ENCODE results near the gene ABCB9. TPM values are rescaled to one million over a fixed set of nuclear protein-coding genes. Genes with fewer than 3 reads are reported as not detected.
"Not testable (repeated sequence)": the region's sequence is repeated elsewhere in the genome, so short reads cannot be mapped to it uniquely, and the experiment has no call there.

ABCB9 gene
- total RNA-seq, 4 donors from 2014 or later, result 4.9 to 6.8 (median 5.3) TPM

DNA sequence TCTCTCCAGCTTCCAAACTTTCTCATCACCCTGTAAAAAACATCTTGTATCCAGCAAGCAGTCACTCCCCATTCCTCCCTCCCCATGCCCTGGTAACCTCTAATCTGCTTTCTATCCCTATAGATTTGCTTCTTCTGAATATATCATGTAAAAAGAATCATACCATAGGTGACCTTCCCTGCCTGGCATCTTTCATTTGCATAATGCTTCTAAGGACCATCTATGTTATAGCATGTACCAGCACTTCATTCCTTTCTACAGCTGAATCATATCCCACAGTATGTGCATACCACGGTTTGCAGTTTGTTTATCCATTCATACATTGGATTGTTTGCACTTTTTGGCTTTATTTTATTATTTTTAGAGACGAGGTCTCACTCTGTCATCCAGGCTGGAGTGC, 47.4 kb downstream of the ABCB9 start:
- Histone ChIP-seq H3K27me3 (no peaks in the 10 kb centered on the region), H3K4me3 (replicated peaks in 1 of 3) (no peak overlapping the region), H3K9me3 (no peaks in the 10 kb centered on the region), H3K36me3 (no peaks in the 10 kb centered on the region), H3K27ac (no peak overlapping the region), H3K4me1 (peaks cover 10 to 11% of the 10 kb centered on the region in 2 donors)
- no peak for DNase-seq
- WGBS, 2 donors, result 58 to 73% methylated on average over 2 of the region's 2 CpGs
- TF ChIP-seq CTCF (IDR thresholded peaks at IDR 0.05) (no peak), POLR2A (IDR thresholded peaks at IDR 0.05) (no peak)
- intact Hi-C loops (cut with DNase I), result no loop called here

- 24 to 32% methylated on average over 9 of the region's 9 CpGs for WGBS, 2 donors
Measured at GRCh38 chr12:122917507-122918121, 48.6 kb downstream of the ABCB9 start.

DNA sequence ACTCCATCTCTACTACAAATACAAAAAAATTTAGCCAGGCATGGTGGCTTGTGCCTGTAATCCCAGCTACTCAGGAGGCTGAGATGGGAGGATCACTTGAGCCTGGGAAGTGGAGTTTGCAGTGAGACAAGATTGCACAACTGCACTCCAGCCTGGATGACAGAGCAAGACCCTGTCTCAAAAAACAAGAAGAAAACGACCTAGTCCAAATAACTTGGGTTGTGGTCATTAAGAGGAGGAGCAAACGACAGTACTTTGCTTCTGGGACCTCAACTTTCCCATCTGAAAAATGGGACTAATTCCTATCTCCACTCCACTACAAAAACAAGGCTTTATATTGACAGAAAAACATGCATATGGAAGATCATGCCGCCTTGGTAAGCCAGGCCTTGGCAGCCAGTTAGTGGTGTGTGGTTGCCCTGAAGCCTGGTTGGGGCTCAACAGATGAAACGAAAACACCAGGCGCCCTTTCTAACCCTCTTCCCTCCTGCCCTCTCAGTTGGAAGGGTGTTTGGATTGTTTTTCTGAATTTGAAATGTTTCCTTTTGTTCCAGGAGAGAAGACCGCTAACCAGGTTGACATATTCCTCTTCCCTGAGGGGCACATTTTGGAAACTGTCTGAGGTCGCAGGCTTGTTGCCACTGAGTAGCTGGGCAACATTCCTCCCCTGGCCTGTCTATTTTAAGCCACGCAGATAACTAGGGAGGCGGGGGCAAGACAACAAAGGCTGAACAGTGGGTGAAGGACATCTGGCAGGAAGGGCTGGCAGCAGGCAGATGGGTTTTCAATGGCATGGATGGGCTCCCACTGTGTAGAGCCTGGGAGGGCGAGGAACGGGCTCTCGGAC, 56.6 kb downstream of the ABCB9 start:
- no peaks in the 10 kb centered on the region for H3K27me3 ChIP-seq
- H3K27ac ChIP-seq, result no peak overlapping the region
- WGBS, 2 donors, result 59 to 63% methylated on average over 12 of the region's 12 CpGs
- H3K4me3 ChIP-seq (replicated peaks in 1 of 3), result no peak overlapping the region
- TF ChIP-seq POLR2A (IDR thresholded peaks at IDR 0.05) (no peak), CTCF (IDR thresholded peaks at IDR 0.05) (no peak)
- no peaks in the 10 kb centered on the region for H3K36me3 ChIP-seq
- DNase-seq, result peak; percentile 7 to 27
- intact Hi-C loops (cut with DNase I), result no loop called here
- H3K4me1 ChIP-seq, result peaks cover 0 to 3% of the 10 kb centered on the region in 2 donors
- H3K9me3 ChIP-seq, result no peaks in the 10 kb centered on the region

More at GRCh38 chr12:122917507-122918121, 48.6 kb downstream of the ABCB9 start:
- Histone ChIP-seq H3K27me3 (no peaks in the 10 kb centered on the region), H3K9me3 (no peaks in the 10 kb centered on the region), H3K4me1 (peaks cover 10 to 11% of the 10 kb centered on the region in 2 donors), H3K36me3 (no peaks in the 10 kb centered on the region), H3K27ac (peak overlapping the region in 2 of 3 donors; percentile 34 to 56), H3K4me3 (replicated peaks in 1 of 3) (no peak overlapping the region)
- DNase-seq, result peak; percentile 78 to 84
- intact Hi-C loops (cut with DNase I), result no loop called here
- TF ChIP-seq POLR2A (IDR thresholded peaks at IDR 0.05), result no peak
- no peak for TF ChIP-seq CTCF (IDR thresholded peaks at IDR 0.05)

DNA sequence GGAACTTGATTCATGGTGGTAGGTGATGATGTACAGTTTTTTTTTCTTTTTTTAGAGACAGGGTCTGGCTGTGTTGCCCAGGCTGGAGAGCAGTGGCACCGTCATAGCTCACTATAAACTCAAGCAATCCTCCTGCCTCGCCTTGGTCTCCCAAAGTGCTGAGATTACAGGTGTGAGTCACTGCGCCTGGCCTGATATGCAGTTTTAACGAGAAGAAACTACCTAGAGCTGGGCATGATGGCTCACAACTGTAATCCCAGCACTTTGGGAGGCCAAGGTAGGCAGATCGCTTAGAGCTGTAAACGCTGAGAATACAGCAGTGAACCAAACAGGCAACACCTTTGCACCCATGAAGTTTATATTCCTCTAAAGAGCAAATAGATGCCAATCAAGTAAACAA, 57.3 kb downstream of the ABCB9 start:
- Histone ChIP-seq H3K27ac (no peak overlapping the region), H3K4me3 (replicated peaks in 1 of 3) (no peak overlapping the region), H3K36me3 (no peaks in the 10 kb centered on the region), H3K4me1 (peaks cover 0 to 3% of the 10 kb centered on the region in 2 donors), H3K9me3 (no peaks in the 10 kb centered on the region), H3K27me3 (no peaks in the 10 kb centered on the region)
- no peak for DNase-seq
- TF ChIP-seq POLR2A (IDR thresholded peaks at IDR 0.05) (no peak), CTCF (IDR thresholded peaks at IDR 0.05) (no peak)
- intact Hi-C loops (cut with DNase I), result no loop called here
- 90 to 97% methylated on average over 6 of the region's 6 CpGs for WGBS, 2 donors

DNA sequence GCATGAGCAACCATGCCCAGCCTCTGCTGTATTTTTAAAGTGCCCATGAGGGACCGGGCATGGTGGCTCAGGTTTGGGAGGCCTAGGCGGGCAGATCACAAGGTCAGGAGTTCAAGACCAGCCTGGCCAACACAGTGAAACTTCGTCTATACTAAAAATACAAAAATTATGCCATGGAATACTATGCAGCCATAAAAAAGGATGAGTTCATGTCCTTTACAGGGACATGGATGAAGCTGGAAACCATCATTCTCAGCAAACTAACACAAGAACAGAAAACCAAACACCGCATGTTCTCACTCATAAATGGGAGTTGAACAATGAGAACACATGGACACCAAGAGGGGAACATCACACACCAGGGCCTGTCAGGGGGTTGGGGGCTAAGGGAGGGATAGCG, 61.0 kb downstream of the ABCB9 start:
- H3K4me1 ChIP-seq; DNase-seq; H3K36me3 ChIP-seq; H3K9me3 ChIP-seq; H3K27me3 ChIP-seq; H3K4me3 ChIP-seq (replicated peaks in 1 of 3); H3K27ac ChIP-seq; intact Hi-C loops (cut with DNase I): not testable (repeated sequence)
- 91 to 97% methylated on average over 5 of the region's 5 CpGs for WGBS, 2 donors
